ENCODE measurements around the gene SEPTIN8.

DNA sequence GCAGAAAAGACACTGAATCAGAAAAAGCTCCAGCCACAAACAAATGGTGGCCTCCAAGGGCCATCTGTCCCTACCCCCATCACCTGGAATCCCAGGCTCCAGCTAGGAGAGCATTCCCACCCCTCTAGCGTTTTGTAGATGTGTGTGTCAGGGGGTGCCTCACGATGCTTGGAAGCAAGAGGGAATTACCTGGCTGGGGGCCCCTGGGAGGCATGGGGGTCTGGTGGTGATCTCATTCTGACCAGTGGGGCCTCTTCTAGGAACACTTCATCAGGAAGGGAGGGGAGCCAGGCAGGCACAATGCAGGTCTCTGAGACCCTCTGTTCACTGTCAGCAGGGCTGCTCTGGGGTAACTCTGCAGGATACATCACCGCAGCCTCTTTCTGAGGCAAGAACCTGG lies 47.4 kb upstream of the SEPTIN8 start:
- TF ChIP-seq, protein P1, sequence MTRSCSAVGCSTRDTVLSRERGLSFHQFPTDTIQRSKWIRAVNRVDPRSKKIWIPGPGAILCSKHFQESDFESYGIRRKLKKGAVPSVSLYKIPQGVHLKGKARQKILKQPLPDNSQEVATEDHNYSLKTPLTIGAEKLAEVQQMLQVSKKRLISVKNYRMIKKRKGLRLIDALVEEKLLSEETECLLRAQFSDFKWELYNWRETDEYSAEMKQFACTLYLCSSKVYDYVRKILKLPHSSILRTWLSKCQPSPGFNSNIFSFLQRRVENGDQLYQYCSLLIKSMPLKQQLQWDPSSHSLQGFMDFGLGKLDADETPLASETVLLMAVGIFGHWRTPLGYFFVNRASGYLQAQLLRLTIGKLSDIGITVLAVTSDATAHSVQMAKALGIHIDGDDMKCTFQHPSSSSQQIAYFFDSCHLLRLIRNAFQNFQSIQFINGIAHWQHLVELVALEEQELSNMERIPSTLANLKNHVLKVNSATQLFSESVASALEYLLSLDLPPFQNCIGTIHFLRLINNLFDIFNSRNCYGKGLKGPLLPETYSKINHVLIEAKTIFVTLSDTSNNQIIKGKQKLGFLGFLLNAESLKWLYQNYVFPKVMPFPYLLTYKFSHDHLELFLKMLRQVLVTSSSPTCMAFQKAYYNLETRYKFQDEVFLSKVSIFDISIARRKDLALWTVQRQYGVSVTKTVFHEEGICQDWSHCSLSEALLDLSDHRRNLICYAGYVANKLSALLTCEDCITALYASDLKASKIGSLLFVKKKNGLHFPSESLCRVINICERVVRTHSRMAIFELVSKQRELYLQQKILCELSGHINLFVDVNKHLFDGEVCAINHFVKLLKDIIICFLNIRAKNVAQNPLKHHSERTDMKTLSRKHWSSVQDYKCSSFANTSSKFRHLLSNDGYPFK (CRISPR knock-in tag; IDR thresholded peaks at IDR 0.05; ENCODE audit: borderline replicate concordance): no peak
- TF ChIP-seq ZMYM2 (CRISPR knock-in tag; IDR thresholded peaks at IDR 0.05) (no peak), BRCA1 (CRISPR knock-in tag; IDR thresholded peaks at IDR 0.05) (no peak), POLR2AphosphoS5 (IDR thresholded peaks at IDR 0.05; ENCODE audit: low read depth, low read length) (no peak), KDM3A (CRISPR knock-in tag; IDR thresholded peaks at IDR 0.05; ENCODE audit: low read depth) (no peak), KLF15 (CRISPR knock-in tag; IDR thresholded peaks at IDR 0.05; ENCODE audit: borderline replicate concordance) (no peak), NR3C1 (CRISPR knock-in tag; IDR thresholded peaks at IDR 0.05) (no peak), NBN (conservative IDR thresholded peaks at IDR 0.05) (no peak)
- TF ChIP-seq, protein P2, sequence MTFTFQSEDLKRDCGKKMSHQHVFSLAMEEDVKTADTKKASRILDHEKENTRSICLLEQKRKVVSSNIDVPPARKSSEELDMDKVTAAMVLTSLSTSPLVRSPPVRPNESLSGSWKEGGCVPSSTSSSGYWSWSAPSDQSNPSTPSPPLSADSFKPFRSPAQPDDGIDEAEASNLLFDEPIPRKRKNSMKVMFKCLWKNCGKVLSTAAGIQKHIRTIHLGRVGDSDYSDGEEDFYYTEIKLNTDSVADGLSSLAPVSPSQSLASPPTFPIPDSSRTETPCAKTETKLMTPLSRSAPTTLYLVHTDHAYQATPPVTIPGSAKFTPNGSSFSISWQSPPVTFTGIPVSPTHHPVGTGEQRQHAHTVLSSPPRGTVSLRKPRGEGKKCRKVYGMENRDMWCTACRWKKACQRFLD (CRISPR knock-in tag; IDR thresholded peaks at IDR 0.05; ENCODE audit: borderline replicate concordance): no peak
- TF ChIP-seq, protein P3, sequence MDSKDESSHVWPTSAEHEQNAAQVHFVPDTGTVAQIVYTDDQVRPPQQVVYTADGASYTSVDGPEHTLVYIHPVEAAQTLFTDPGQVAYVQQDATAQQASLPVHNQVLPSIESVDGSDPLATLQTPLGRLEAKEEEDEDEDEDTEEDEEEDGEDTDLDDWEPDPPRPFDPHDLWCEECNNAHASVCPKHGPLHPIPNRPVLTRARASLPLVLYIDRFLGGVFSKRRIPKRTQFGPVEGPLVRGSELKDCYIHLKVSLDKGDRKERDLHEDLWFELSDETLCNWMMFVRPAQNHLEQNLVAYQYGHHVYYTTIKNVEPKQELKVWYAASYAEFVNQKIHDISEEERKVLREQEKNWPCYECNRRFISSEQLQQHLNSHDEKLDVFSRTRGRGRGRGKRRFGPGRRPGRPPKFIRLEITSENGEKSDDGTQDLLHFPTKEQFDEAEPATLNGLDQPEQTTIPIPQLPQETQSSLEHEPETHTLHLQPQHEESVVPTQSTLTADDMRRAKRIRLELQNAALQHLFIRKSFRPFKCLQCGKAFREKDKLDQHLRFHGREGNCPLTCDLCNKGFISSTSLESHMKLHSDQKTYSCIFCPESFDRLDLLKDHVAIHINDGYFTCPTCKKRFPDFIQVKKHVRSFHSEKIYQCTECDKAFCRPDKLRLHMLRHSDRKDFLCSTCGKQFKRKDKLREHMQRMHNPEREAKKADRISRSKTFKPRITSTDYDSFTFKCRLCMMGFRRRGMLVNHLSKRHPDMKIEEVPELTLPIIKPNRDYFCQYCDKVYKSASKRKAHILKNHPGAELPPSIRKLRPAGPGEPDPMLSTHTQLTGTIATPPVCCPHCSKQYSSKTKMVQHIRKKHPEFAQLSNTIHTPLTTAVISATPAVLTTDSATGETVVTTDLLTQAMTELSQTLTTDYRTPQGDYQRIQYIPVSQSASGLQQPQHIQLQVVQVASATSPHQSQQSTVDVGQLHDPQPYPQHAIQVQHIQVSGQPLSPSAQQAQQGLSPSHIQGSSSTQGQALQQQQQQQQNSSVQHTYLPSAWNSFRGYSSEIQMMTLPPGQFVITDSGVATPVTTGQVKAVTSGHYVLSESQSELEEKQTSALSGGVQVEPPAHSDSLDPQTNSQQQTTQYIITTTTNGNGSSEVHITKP (CRISPR knock-in tag; IDR thresholded peaks at IDR 0.05; ENCODE audit: low read depth): no peak

Measured in HepG2 (cell line).